Measurements from ENCODE around the gene CCDC73. TPM values are rescaled to one million over a fixed set of nuclear protein-coding genes. Genes with fewer than 3 reads are reported as not detected.

CCDC73 gene
- total RNA-seq, 6 donors from 2014 or later: 0.15 to 0.20 TPM; not detected in 4

DNA sequence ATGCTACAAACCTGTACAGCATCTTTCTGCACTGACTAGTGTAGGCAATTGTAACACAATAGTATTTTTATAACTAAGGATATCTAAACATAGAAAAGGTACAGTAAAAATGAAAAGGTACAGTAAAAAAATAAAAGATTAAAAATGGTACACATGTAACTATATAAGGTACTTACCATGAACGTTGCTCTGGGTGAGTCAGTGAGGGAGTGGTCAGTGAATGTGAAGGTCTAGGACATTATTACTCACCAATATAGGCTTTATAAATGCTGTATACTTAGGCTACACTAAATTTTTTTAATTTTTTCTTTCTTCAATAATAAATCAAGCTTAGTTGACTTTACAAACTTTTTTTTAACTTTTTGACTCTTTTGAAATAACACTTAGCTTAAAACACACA is 150.9 kb downstream of the CCDC73 start:
- no peaks in the 10 kb centered on the region for H3K27me3 ChIP-seq
- no peaks in the 10 kb centered on the region for H3K4me1 ChIP-seq
- no peak for TF ChIP-seq POLR2AphosphoS5 (IDR thresholded peaks at IDR 0.05)
- TF ChIP-seq CTCF (IDR thresholded peaks at IDR 0.05): no peak
- no peak for TF ChIP-seq EP300 (IDR thresholded peaks at IDR 0.05)
- TF ChIP-seq POLR2A (IDR thresholded peaks at IDR 0.05): no peak

DNA sequence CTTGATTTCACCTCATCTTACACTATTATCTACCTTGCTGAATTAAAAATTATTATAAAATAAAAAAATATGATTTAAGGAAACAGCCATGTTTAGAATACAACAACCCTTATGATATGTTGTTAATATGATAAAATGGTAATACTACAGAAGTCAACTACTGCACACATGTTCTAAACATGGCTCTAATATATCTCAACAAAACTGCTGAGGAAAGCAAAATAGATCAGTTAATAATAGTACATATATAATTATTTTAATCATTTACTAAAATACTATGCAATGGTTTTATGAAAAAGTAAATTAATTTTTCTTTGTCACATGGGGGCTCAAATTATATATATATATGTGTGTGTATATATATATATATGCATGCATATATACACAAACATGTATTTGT is 153.1 kb downstream of the CCDC73 start:
- no peak overlapping the region for H3K27ac ChIP-seq
- H3K9me3 ChIP-seq: no peaks in the 10 kb centered on the region
- no peak for DNase-seq
- no peak for ATAC-seq (ENCODE audit: low FRiP score in 2 of 2)
- H3K4me1 ChIP-seq: no peaks in the 10 kb centered on the region
- no peaks in the 10 kb centered on the region for H3K27me3 ChIP-seq
- H3K4me3 ChIP-seq: no peak overlapping the region
- TF ChIP-seq POLR2A (IDR thresholded peaks at IDR 0.05) (no peak), POLR2AphosphoS5 (IDR thresholded peaks at IDR 0.05) (no peak), CTCF (IDR thresholded peaks at IDR 0.05) (no peak), EP300 (IDR thresholded peaks at IDR 0.05) (no peak)
- H3K36me3 ChIP-seq: no peaks in the 10 kb centered on the region

More for the DNA sequence above, 150.9 kb downstream of the CCDC73 start:
- ATAC-seq (ENCODE audit: low FRiP score in 2 of 2): no peak
- no peak overlapping the region for H3K4me3 ChIP-seq
- H3K27ac ChIP-seq: no peak overlapping the region
- H3K36me3 ChIP-seq: no peaks in the 10 kb centered on the region
- H3K9me3 ChIP-seq: no peaks in the 10 kb centered on the region
- WGBS, 2 donors: 56 to 60% methylated on average over 1 of the region's 1 CpG
- DNase-seq: no peak

DNA sequence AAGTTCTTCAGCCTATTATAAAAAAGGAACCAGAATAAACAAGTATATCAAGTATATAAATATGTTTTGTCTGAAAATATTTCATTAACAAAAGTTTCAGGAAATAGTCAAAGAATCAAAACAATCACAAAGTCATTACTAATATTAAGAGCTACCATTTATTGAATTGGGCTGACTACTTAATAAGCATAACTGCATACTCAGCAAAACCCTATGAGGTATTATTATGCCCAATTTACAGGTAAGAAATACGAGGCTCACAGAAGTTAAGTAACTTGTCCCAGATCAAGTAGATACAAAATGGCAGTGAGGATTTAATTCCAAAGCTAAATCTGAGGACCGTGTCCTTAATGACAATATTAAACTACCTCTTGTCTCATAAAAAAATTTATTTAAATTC is 158.6 kb downstream of the CCDC73 start:
- TF ChIP-seq EP300 (IDR thresholded peaks at IDR 0.05): no peak
- no peak for TF ChIP-seq CTCF (IDR thresholded peaks at IDR 0.05)
- TF ChIP-seq POLR2A (IDR thresholded peaks at IDR 0.05): no peak
- no peak for TF ChIP-seq POLR2AphosphoS5 (IDR thresholded peaks at IDR 0.05)
- WGBS, 2 donors: 83 to 85% methylated on average over 2 of the region's 2 CpGs

GRCh38 chr11:32630844-32631243 is 163.6 kb downstream of the CCDC73 start:
- DNase-seq: no peak
- Histone ChIP-seq H3K27me3 (no peaks in the 10 kb centered on the region), H3K36me3 (no peaks in the 10 kb centered on the region), H3K4me1 (no peaks in the 10 kb centered on the region), H3K9me3 (no peaks in the 10 kb centered on the region), H3K4me3 (no peak overlapping the region), H3K27ac (no peak overlapping the region)
- TF ChIP-seq POLR2A (IDR thresholded peaks at IDR 0.05) (no peak), POLR2AphosphoS5 (IDR thresholded peaks at IDR 0.05) (no peak), EP300 (IDR thresholded peaks at IDR 0.05) (no peak)
- ATAC-seq (ENCODE audit: low FRiP score in 2 of 2): no peak

More for the DNA sequence above, 158.6 kb downstream of the CCDC73 start:
- Histone ChIP-seq H3K27me3 (no peaks in the 10 kb centered on the region), H3K4me1 (no peaks in the 10 kb centered on the region), H3K36me3 (no peaks in the 10 kb centered on the region), H3K9me3 (no peaks in the 10 kb centered on the region), H3K27ac (no peak overlapping the region), H3K4me3 (no peak overlapping the region)
- no peak for ATAC-seq (ENCODE audit: low FRiP score in 2 of 2)
- DNase-seq: no peak

GRCh38 chr11:32616903-32617302 is 177.6 kb downstream of the CCDC73 start:
- Histone ChIP-seq H3K36me3 (no peaks in the 10 kb centered on the region), H3K4me1 (no peaks in the 10 kb centered on the region), H3K27ac (no peak overlapping the region), H3K9me3 (no peaks in the 10 kb centered on the region), H3K27me3 (no peaks in the 10 kb centered on the region), H3K4me3 (no peak overlapping the region)
- no peak for DNase-seq
- no peak for ATAC-seq (ENCODE audit: low FRiP score in 2 of 2)
- TF ChIP-seq POLR2AphosphoS5 (IDR thresholded peaks at IDR 0.05): no peak
- TF ChIP-seq EP300 (IDR thresholded peaks at IDR 0.05): no peak
- TF ChIP-seq CTCF (IDR thresholded peaks at IDR 0.05): no peak
- no peak for TF ChIP-seq POLR2A (IDR thresholded peaks at IDR 0.05)
- 65 to 75% methylated on average over 4 of the region's 4 CpGs for WGBS, 2 donors

All from upper lobe of left lung (tissue), 6 donors.